Breast epithelium (tissue), 3 donors: Measurements from ENCODE around the gene GAB2.

Experiments used
- POLR2A ChIP-seq: fragments of 450-650 bp; IDR thresholded peaks from one replicate; pipeline ENCODE4 v1.6.1; 2016; ENCODE audit warnings: antibody characterized with exemption, mild to moderate bottlenecking, moderate library complexity
- TF ChIP-seq, protein P1 (sequence below), 3 donors: fragments of 450-650 bp; IDR thresholded peaks; one replicate each; pipeline ENCODE4 v1.5.1; 2016 to 2017; ENCODE audit warnings: antibody characterized with exemption in 3 of 3, mild to moderate bottlenecking in 3 of 3, moderate library complexity in 3 of 3

- TF ChIP-seq, protein P1, sequence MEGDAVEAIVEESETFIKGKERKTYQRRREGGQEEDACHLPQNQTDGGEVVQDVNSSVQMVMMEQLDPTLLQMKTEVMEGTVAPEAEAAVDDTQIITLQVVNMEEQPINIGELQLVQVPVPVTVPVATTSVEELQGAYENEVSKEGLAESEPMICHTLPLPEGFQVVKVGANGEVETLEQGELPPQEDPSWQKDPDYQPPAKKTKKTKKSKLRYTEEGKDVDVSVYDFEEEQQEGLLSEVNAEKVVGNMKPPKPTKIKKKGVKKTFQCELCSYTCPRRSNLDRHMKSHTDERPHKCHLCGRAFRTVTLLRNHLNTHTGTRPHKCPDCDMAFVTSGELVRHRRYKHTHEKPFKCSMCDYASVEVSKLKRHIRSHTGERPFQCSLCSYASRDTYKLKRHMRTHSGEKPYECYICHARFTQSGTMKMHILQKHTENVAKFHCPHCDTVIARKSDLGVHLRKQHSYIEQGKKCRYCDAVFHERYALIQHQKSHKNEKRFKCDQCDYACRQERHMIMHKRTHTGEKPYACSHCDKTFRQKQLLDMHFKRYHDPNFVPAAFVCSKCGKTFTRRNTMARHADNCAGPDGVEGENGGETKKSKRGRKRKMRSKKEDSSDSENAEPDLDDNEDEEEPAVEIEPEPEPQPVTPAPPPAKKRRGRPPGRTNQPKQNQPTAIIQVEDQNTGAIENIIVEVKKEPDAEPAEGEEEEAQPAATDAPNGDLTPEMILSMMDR (IDR thresholded peaks at IDR 0.05) = no peak
- no peak for TF ChIP-seq POLR2A
Measured at GRCh38 chr11:78262691-78263090, 154.9 kb downstream of the GAB2 start.
